GM18505 (cell line): Measurements from ENCODE around the gene ILF2.

Experiments
- ATAC-seq: cut with Tn5 transposase; IDR thresholded peaks from one replicate; pipeline ENCODE4 v1.9.1; 2021; ENCODE audit not compliant: unreplicated experiment
- POLR2A ChIP-seq: IDR thresholded peaks from 4 replicates; pipeline ENCODE4 v1.6.1; 2011; ENCODE audit warnings: borderline replicate concordance; ENCODE audit not compliant: insufficient read depth, insufficient read length; ENCODE audit errors: extremely low read depth

ILF2 gene

GRCh38 chr1:153617663-153618062, 53.1 kb downstream of the ILF2 start:
- no peak for TF ChIP-seq POLR2A
- no peak for ATAC-seq

GRCh38 chr1:153616917-153617311, 53.9 kb downstream of the ILF2 start:
- no peak for TF ChIP-seq POLR2A
- ATAC-seq, result no peak

GRCh38 chr1:153616144-153616916, 54.5 kb downstream of the ILF2 start, which contains the start of gene S100A14:
Gene S100A14 (minus strand): TSS chr1:153616325. CDS start chr1:153615858, 467 bp downstream.
- TF ChIP-seq POLR2A, result no peak
- ATAC-seq, result no peak

GRCh38 chr1:153615406-153615805, 55.4 kb downstream of the ILF2 start:
- ATAC-seq, result no peak
- TF ChIP-seq POLR2A, result no peak

- no peak for TF ChIP-seq POLR2A
- no peak for ATAC-seq
These were observed 55.9 kb downstream of the ILF2 start for GRCh38 chr1:153614906-153615305.

GRCh38 chr1:153614189-153614900, 56.4 kb downstream of the ILF2 start:
- no peak for TF ChIP-seq POLR2A
- ATAC-seq, result no peak

- TF ChIP-seq POLR2A, result no peak
- ATAC-seq, result no peak
These were observed 57.4 kb downstream of the ILF2 start for GRCh38 chr1:153613406-153613805.

- no peak for ATAC-seq
- TF ChIP-seq POLR2A, result no peak
These were observed 58.0 kb downstream of the ILF2 start, which contains the start of gene S100A16 for GRCh38 chr1:153612755-153613331. Gene S100A16 (minus strand): TSS chr1:153613137. CDS start chr1:153608151, 4,986 bp downstream.

GRCh38 chr1:153612111-153612754, 58.6 kb downstream of the ILF2 start:
- TF ChIP-seq POLR2A, result no peak
- no peak for ATAC-seq
